NCI-H345 treated with DMSO at 0.1 percent for 48 hours (cell line): ENCODE results near the gene SLC38A10.
"Not testable (repeated sequence)": the region's sequence is repeated elsewhere in the genome, so short reads cannot be mapped to it uniquely, and the experiment has no call there.

ENCODE experiments used
- DNase-seq: peaks from one replicate; lab custom pipeline; 2025; ENCODE audit not compliant: unreplicated experiment; lab: John Stamatoyannopoulos, UW

The SLC38A10 gene

DNA sequence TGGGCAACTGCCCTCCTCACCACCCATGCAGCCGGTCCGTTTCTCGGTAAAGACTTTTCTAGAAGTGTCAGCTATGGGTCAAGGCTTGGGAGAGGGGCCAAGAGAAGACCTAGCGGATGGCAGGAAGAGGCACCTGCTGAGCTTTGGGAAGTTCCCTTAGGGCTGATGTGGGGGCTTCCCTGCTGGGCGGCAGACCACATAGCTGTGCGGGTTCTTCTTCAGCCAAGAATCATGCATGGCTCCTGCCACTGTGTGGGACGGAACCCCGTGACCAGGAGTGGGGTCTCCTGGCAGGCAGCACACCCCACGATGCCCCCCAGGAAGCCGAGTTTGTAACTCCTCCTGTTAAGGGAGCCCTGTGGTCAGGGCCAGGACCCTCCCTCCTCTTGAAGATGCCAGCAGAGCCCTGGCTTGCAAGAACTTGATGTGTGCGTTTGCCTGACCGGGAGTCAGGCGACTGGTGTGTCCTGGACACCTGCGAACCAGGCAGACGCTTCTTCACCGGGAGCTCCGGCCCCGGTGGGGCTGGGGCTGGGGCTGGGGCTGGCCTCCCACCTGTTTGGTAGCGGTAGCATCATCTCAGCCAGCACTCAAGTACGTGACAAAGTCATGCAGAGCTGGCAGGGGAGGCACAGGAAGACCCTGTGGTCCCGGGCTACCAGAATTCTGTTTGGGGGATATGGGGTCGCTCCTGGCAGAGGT is 17.7 kb upstream of the SLC38A10 start:
- no peak for DNase-seq

DNA sequence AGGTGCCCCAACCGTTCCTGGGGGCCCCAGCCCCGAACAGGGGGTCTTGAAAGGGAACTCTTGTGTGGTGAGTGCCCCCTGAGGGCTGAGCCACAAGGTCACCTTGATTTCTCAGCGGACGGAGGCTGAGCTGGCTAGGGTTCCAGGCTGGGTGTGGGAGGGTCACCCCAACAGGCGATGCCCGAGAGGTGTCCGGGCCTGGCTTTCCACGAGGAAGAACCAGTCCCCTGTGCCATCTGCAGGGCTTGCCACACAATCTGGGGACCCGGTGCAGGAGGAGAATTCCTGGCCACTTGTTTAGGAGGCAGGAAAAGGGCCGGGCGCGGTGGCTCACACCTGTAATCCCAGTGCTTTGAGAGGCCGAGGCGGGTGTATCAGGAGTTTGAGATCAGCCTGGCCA is 16.8 kb upstream of the SLC38A10 start:
- no peak for DNase-seq

DNA sequence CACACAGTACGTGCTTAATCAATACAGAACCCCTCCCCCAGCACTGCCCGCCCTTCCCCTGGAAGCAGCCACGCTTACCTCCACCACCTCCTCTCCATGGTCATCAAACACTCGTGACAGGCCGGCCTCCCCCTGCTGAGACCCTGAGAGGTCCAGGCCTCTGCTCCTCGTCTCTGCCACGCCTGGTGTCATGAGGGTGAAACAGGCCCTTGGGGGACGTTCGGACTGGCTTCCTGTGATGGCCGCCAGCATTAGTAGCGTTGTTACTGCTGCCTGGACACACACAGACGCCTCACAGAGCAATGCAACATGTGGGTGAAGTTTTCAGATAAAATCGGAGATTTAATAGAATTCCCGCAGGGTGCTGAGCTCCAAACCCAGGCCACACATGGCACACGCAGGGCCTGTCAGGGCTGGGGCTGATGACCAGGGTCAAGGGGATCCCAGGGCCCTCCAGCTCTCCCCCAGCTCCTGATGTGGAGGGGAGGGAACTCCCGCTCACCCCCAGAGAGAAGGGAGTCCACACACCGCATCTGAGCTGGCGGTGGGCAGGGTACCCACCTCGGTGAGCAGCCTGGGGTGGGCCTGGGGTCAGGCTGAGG is 15.9 kb upstream of the SLC38A10 start:
- no peak for DNase-seq

DNA sequence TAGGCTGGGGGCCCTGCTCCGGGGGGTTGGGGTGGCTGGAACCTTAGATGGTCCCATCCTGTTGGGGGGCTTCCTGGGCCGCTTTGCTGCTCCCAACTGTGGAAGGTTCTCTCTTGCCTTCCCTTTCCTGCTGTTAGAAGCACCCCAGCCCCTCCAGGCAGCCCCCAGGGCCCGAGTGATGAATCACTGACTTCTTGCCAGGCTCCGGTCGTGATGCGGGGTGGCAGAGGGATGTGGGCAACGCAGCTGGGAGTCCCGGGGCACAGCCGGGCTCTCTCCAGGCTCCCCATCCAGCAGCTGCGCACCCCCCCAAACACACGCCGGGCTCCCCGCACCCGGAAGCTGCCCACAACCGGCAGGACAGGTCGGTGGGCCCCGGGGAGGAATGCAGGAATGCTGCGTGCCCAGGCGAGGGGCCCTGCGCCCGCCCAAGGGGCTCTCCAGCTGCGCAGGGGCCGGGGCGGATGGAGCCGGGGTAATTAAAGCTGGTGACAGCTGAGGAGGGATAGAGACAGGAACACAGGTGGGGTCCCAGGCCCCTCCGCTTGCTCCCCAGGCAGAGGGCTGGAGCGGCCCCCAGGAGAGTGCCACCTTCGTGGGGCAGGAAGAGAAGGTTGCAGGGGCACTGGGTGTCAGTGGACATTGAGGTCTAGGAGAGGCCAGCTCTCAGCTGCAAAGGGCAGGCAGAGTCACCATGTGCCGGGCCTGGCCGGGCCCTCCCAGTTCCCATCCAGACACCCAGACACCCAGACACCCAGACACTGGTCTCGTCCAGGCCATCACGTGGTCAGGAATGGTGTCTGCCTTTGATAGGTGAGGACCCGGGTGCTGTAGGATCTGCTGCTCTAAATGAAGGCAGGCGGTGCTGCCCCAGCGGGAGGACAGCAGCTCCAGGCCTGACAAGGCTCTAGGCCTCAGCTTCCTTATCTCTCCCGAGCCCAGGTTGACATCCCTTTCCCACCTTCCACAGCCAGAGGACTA is 15.0 kb upstream of the SLC38A10 start:
- no peak for DNase-seq

DNA sequence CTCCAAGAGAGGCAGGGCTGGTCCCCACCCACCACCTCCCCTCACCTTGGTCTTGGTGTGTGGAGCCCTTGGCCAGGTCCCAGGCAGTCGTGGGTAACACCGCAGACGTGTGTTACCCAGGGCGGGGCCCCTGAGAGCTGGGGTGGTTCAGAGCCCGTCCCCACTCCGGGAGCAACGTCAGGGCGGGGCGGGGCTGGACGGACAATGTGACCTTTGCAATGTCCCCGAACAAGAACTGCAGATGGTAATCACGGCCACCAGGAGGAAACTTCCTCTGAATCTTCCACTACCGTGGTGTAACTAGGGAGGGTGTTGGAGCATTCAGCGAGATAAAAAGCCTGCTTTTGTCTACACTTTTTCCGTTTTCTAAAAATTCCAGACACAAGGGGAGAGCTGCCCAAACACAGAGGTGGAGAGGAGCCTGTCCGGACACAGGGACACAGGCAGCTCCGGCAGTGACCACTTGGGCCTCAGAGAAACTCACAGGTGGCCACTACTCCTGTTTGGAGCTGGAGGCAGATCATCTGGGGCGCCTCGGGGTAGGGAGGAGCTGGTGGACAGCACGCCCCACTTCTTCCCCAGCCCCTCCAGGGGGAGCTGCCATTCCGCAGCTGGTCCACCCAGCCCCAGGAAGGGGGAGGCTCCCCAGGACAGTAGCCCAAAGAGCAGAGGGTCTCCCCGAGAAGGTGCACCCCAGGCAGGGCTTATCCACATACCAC is 14.2 kb upstream of the SLC38A10 start:
- DNase-seq = no peak

DNA sequence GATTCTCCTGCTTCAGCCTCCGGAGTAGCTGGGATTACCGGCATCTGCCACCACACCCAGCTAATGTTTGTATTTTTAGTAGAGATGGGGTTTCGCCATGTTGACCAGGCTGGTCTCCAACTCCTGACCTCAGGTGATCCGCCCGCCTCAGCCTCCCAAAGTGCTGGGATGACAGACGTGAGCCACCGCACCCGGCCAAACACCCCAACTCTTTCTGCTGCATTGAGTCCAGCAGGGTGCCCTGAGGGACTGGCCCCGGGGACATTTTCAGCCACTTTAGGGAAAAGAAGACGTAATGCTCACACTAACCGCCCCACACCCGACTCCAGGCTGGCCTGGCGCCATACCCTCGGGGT is 13.7 kb upstream of the SLC38A10 start:
- not testable (repeated sequence) for DNase-seq

DNA sequence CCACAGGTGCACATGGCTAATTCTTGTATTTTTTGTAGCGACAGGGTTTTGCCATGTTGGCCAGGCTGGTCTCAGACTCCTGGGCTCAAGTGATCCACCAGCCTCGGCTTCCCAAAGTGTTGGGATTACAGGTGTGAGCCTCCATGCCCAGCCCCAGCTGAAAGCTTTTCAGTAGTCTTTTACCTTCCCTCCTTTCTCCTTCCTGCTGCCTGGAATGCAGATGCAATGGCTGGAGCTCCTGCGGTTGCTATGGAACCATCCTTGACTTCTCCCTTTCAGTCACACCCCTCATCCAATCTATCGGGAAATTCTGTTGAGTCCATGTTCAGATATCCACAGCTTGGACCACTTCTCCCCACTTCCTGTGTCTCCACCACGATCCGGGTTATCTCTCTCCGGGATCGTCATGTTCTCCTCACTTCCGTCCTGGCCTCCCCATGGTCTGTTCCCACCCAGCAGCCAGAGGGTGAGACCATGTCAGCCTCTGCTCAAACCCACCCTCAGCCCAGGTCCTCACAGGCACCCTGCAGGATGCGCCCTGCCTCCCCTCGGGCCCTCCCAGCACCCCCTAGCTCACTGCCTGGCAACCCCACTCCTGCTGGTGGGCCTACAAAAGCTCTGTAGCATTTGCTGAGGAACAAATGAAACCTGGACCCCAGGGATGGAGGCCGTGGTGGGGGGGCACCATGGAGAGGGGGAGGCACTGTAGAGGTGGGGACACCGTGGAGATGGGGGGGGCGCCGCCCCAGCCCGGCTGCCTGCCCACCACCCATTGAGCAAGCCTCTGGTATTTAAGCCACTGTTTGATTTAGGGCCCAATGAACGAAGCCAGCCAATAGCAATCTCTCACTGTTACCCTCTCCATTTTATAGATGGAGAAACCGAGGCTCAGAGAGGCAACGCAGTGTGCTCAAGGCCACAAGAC is 12.8 kb upstream of the SLC38A10 start:
- no peak for DNase-seq

DNA sequence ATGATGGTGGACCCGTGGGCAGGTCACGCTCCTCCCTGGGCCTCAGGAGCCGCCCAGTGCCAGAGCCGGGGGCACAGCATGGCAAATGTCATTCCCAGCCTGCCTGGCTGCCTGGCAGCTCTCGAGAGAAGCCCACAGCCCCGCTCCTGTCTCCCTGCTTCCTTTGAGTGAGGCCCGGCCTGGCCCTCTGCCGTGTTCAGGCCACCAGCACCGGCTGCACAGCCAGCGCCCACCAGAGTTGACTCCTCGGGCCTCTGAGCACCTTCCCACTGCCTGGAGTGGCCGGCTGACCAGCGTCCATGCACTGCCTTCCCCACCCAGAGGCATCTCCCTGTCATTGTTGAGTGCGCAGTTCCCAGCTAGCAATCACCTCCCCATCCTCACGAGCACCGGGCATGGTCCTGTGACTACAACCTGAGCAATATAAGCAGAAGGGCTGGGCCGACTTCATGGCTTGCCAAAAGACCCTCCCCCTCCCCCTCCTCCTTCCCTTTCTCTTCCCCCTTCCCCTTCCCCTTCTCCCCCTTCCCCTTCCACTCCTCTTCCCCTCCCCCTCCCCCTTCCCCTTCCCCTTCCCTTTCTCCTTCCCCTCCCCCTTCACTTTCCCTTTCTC is 11.9 kb upstream of the SLC38A10 start:
- no peak for DNase-seq

DNA sequence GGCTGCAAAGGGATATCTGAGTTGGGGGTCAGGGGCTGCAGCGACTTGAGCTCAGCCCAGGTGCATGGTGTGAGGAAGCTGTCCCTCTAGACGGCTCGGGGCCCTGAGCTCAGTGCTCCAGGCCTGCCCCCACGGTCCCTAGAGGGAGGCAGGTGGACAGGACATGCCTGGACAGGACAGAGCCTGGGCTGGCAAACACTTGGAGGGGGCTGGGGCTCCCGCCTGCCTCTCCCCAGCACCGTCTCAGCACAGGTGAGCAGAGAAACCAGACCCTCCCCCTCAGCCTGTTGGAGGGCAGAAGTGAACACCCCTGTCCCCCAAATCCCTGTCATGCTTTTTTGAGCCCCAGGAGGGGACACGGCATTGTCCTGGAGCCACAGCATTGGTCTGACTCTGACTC is 11.4 kb upstream of the SLC38A10 start:
- DNase-seq = no peak

DNA sequence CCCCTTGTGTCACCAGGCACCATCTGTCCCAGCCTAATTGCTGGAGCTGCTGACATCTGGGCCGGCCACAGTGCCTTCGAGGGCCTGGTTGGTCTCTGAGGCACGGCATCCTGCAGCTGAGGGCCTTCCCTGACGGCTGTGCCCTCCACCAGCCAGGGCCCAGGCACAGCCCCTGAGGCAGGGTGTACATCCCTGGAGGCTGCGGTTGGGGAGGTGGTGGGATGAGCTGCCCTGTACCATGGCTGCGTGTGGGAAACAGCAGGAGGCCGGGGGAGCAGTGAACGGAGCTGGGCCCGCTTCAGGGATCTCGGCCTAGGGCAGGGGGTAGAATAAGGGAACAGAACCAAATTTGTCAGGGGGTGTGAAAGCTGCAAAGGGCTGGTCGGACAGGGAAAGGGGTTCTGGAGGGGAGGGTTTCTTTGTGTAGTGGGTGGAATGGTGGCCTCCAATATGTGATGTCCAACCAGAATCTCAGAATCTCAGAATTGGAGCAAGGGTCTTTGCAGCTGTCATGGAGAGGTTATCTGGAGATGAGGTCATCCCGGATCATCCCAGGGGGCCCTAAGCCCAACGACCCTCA is 10.0 kb upstream of the SLC38A10 start:
- DNase-seq = no peak

DNA sequence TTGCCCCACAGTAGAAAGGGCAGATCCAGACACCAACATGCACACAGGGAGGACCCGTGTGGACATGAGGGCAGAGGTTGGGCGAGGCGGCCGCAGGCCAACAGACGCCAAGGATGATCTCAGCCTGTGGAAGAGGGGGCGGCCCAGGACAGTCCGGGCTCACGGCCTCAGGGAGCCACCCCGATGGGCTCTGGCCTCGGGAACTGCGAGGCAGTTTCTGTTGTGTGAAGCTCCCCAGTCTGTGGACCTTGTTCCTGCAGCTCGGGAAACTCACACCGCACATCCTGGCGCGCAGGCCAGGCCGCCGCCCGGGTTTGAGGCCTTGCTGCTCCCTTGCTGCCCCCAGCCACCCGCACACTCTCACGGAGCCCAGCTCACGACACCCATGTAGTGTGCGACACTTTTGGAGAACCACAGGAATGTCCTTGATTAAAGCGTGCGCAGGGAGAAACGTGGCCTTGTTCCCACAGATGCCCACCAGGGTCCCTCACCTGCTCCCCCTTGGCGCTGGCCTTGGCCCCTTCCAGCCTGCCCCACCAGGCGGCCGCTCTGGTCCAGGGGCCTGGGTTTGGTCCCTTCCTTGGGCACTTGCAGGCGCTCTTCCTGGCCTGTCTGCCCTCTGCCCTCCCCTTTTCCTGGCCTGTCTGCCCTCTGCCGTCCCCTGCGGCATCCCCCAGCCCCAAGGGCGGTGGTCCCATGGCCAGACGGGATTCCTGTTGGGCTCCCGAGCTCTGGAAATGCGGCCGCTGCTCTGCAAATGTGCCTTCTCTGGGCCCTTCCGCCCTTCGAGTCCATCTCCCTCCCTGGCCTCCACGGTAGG is 9.3 kb upstream of the SLC38A10 start:
- DNase-seq = no peak

DNA sequence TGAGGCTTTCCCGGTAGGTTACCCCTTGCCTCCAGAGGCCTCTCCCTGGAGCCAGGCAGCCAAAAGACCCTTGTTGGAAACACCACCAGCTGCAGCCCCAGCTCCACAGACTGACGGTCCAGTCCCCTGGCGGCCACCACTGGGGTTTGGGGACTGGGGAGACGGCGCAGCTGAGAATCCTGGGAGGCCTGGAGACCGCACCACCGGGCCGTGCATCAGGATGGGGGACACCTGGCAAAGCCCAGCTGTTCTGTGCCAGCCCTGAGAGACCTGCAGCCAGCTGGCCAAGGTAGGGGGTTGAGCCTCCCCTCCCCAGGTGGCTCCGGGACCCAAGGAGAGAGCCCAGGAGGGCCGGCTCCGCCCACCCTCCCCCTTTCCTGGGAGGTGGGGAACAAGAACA is 8.3 kb upstream of the SLC38A10 start:
- DNase-seq = no peak

DNA sequence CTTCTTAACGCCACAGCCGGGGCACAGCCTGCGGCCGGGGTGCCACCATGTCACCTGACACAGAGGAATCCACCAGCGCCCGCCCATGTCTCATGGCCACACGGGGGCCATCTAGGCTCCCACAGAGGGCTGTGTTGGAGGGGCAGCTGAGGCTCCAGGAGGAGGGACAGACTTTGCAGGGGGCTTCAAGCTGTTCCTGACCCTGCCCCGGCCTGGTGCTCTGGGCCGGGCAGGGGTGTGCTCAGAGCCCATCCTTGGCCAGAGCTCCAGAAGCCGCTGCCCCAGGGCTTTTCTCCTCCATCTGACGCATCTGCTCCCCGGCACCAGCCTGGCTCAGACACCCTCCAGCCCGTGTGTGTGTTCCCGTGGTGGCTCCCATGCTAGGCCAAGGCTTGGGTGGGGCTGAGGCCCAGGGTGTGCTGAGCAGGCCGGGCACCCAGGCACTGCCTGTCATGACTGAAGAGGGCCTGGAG is 7.8 kb upstream of the SLC38A10 start:
- no peak for DNase-seq

DNA sequence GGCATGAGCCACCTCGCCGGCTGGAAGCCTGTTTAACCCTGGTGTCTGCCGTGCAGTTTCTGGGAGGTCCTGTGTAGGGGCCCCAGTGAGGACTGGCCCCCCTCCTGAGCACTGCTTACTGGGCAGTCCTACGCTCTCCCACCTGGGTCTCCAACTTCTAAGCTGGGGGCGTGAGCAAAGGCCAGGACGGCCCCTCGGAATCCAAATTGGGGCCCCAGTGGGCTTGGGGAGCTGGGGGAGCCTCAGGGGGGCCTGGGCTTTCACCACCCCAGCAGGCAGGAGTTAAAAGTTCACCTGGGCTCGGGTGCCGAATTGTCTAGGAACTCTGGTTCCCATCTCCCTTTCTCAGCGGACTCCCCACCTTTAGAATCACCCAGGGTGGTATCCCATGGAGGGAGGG is 7.2 kb upstream of the SLC38A10 start:
- no peak for DNase-seq

DNA sequence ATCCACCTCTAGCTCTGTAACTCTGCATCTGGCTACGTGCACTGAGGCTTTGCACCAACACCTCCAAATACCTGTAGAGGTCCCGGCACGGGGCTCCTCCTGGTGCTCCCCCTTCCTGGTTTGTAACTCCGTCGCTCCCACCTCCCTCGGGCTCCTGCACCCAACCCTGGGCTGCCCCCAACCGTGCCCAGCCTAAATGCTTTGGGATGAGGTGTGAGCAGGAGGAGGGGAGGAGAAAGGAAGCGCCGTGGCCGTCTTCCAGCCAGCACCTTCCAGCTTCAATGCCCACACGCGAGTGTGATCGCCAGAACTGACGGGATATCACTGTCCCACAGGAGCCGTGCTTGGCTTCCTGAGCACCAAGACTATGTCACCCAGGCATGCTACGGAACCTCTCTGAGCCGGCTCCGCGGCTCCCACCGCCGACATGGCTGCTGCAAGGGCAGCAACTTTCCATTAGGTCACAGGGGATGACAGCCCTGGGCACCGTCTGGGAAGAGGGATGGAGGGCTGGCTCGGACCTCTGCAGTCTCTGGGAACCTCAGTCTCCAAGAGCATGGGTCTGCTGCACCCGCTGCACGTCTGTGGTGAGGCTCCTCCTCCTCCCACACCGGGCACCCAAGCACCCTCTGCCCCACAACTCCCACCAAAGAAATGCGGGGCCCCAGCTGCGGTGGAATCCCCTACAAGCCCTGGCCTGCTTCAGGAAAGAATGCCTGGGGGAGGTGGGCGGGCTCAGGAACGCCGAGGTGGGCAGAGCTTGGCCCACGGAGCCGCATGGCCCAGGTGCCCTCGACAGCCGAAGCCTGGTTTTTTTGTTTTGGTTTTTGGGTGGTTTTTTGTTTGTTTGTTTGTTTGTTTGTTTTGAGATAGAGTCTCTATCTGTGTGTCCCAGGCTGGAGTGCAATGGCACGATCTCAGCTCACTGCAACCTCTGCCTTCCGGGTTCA is 6.4 kb upstream of the SLC38A10 start:
- DNase-seq = no peak

DNA sequence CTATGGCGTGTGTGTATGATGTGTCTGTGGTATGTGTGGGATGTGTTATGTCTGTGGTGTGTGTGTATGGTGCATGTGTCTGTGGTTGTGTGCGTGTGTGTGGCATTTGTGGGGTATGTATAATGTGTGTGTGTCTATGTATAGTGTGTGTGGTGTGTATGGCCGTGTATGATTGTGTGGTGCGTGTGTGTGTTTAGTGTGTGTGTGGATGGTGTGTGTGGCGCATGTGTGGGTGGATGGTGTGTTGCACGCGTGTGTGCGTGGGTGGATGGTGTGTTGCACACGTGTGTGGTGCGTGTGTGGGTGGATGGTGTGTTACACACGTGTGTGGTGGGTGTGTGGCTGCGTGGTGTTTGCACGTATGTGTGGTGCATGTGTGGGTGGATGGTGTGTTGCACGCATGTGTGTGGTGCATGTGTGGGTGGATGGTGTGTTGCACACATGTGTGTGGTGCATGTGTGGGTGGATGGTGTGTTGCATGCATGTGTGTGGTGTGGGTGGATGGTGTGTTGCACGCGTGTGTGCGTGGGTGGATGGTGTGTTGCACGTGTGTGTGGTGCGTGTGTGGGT is 5.6 kb upstream of the SLC38A10 start:
- no peak for DNase-seq
